HCT116 (cell line): Measurements from ENCODE around the gene HIRA. TPM values are rescaled to one million over a fixed set of nuclear protein-coding genes. Genes with fewer than 3 reads are reported as not detected.

Experiments used
- ATAC-seq: fragments of 200-7000 bp; cut with Tn5 transposase; 2 replicates; pipeline ENCODE4 v1.9.1; 2020; ENCODE audit warnings: mild to moderate bottlenecking, moderate library complexity
- BruUV-seq: library from RNA; stranded (reverse); fragments of 400-500 nt; replicated peaks from 2 replicates; lab custom pipeline; 2021; lab: Mats Ljungman, UMichigan
- CTCF ChIA-PET: fragments of 300-600 bp; sonication (Branson Sonifier 250); formaldehyde crosslinking; loops from one replicate; lab custom pipeline; 2021; ENCODE audit warnings: antibody characterized with exemption; lab: Charles Lee
- POLR2A ChIA-PET: fragments of 300-600, 350-600 bp; sonication (Branson Sonifier 250); formaldehyde crosslinking; loops from one replicate; lab custom pipeline; 2021; ENCODE audit warnings: antibody characterized with exemption; lab: Charles Lee
- RAD21 ChIA-PET, 2 experiments: fragments of 300-600 bp; sonication (Branson Sonifier 250); formaldehyde crosslinking; loops; one replicate each; lab custom pipeline; 2023; ENCODE audit warnings: low total read pairs in 2 of 2; ENCODE audit not compliant: uncharacterized antibody in 2 of 2, unreplicated experiment in 2 of 2, low non-redundant PET in 1 of 2; lab: Charles Lee
- DNase-seq: peaks from one replicate; pipeline ENCODE4 v3.0.0-alpha.2; 2010; ENCODE audit warnings: low read depth, low spot score
- H2AFZ ChIP-seq: fragments of 200-600 bp; shearing (Covaris generic), sonication (generic); 2 replicates; pipeline ENCODE4 v1.6.1; 2017; ENCODE audit warnings: low read depth, mixed run types, mixed read lengths, antibody characterized with exemption, low read length; ENCODE audit not compliant: poor library complexity, severe bottlenecking
- H3K27ac ChIP-seq: 2 replicates; pipeline ENCODE4 v1.5.1; 2012; ENCODE audit warnings: low read depth, low read length
- H3K27me3 ChIP-seq: fragments of 200-600 bp; sonication (generic); 2 replicates; pipeline ENCODE4 v1.6.1; 2016; ENCODE audit warnings: mixed run types, low read length, mixed read lengths; ENCODE audit not compliant: insufficient read depth
- H3K36me3 ChIP-seq, 2 experiments: fragments of 200-500 bp in 1 of 2; fragments of 200-600 bp in 1 of 2; sonication (Bioruptor generic) in 1 of 2; sonication (generic) in 1 of 2; 2 replicates each; pipeline versions ENCODE4 v1.5.1 to v1.6.1; 2014 to 2016; ENCODE audit warnings: low read length in 2 of 2, inconsistent platforms in 1 of 2, mixed read lengths in 1 of 2, mixed run types in 1 of 2; ENCODE audit not compliant: insufficient read depth in 2 of 2, control insufficient read depth in 1 of 2
- H3K4me1 ChIP-seq, 2 experiments: fragments of 200-600 bp in 1 of 2; sonication (generic) in 1 of 2; 2 replicates each; pipeline versions ENCODE4 v1.5.1 to v1.6.1; 2012 to 2017; ENCODE audit warnings: low read length in 2 of 2, inconsistent platforms in 1 of 2, mild to moderate bottlenecking in 1 of 2, mixed read lengths in 1 of 2, mixed run types in 1 of 2, moderate library complexity in 1 of 2; ENCODE audit not compliant: insufficient read depth in 2 of 2, control insufficient read depth in 1 of 2
- H3K4me2 ChIP-seq: fragments of 200-600 bp; sonication (generic); 2 replicates; pipeline ENCODE4 v1.6.1; 2017; ENCODE audit warnings: mixed run types, low read length, mixed read lengths
- H3K4me3 ChIP-seq, 2 experiments: fragments of 200-600 bp in 1 of 2; sonication (generic) in 1 of 2; replicated peaks in 1 of 2; 2 replicates each; pipeline ENCODE4 v1.5.1; 2011 to 2016; ENCODE audit warnings: low read length in 2 of 2, control low read depth in 1 of 2, low read depth in 1 of 2, mild to moderate bottlenecking in 1 of 2, mixed read lengths in 1 of 2, mixed run types in 1 of 2
- H3K79me2 ChIP-seq: fragments of 200-600 bp; sonication (generic); 2 replicates; pipeline ENCODE4 v1.6.1; 2017; ENCODE audit warnings: mild to moderate bottlenecking, mixed run types, low read length, moderate library complexity, mixed read lengths; ENCODE audit not compliant: insufficient read depth
- H3K9ac ChIP-seq: fragments of 200-600 bp; sonication (generic); 2 replicates; pipeline ENCODE4 v1.6.1; 2016; ENCODE audit warnings: low read length, mixed read lengths
- H3K9me2 ChIP-seq: fragments of 200-600 bp; sonication (generic), shearing (Covaris generic); 2 replicates; pipeline ENCODE4 v1.6.1; 2017; ENCODE audit warnings: mixed run types, mild to moderate bottlenecking, moderate library complexity; ENCODE audit not compliant: insufficient read depth
- H3K9me3 ChIP-seq, 2 experiments: fragments of 200-500 bp in 1 of 2; fragments of 200-600 bp in 1 of 2; sonication (Bioruptor generic) in 1 of 2; sonication (generic) in 1 of 2; 2 replicates each; pipeline ENCODE4 v1.6.1; 2014 to 2017; ENCODE audit warnings: low read length in 2 of 2, mixed read lengths in 2 of 2, inconsistent platforms in 1 of 2, low read depth in 1 of 2, mild to moderate bottlenecking in 1 of 2, mixed run types in 1 of 2, moderate library complexity in 1 of 2; ENCODE audit not compliant: control insufficient read depth in 1 of 2, insufficient read depth in 1 of 2
- H4K20me1 ChIP-seq: fragments of 200-600 bp; sonication (generic), shearing (Covaris generic); 2 replicates; pipeline ENCODE4 v1.6.1; 2017; ENCODE audit warnings: mixed run types, mild to moderate bottlenecking, moderate library complexity; ENCODE audit not compliant: insufficient read depth
- ATF3 ChIP-seq: IDR thresholded peaks from 2 replicates; pipeline ENCODE4 v1.6.1; 2012
- CEBPB ChIP-seq: IDR thresholded peaks from 2 replicates; pipeline ENCODE4 v1.6.1; 2012; ENCODE audit warnings: low read depth
- EGR1 ChIP-seq: IDR thresholded peaks from 2 replicates; pipeline ENCODE4 v1.6.1; 2012; ENCODE audit warnings: low read depth
- ELF1 ChIP-seq: IDR thresholded peaks from 2 replicates; pipeline ENCODE4 v1.6.1; 2012; ENCODE audit warnings: low read depth, borderline replicate concordance
- EZH2 ChIP-seq: fragments of 200-600 bp; sonication (generic); IDR thresholded peaks from 2 replicates; pipeline ENCODE4 v1.6.1; 2017; ENCODE audit warnings: antibody characterized with exemption, mixed run types
- EZH2phosphoT487 ChIP-seq: fragments of 200-600 bp; IDR thresholded peaks from 2 replicates; pipeline ENCODE4 v1.6.1; 2018; ENCODE audit warnings: antibody characterized with exemption, borderline replicate concordance
- MAX ChIP-seq: IDR thresholded peaks from 2 replicates; pipeline ENCODE4 v1.6.1; 2012
- POLR2A ChIP-seq: IDR thresholded peaks from 2 replicates; pipeline ENCODE4 v1.7.0; 2011; ENCODE audit warnings: borderline replicate concordance; ENCODE audit not compliant: insufficient read depth, insufficient read length; ENCODE audit errors: extremely low read depth
- POLR2AphosphoS5 ChIP-seq: IDR thresholded peaks from 2 replicates; pipeline ENCODE4 v1.6.1; 2011; ENCODE audit warnings: mild to moderate bottlenecking, low read depth, low read length, moderate library complexity
- RAD21 ChIP-seq: IDR thresholded peaks from 2 replicates; pipeline ENCODE4 v1.6.1; 2012; ENCODE audit warnings: low read depth, mild to moderate bottlenecking
- REST ChIP-seq: IDR thresholded peaks from 2 replicates; pipeline ENCODE4 v1.6.1; 2012; ENCODE audit warnings: low read depth
- SIN3A ChIP-seq: IDR thresholded peaks from 2 replicates; pipeline ENCODE4 v1.6.1; 2012; ENCODE audit warnings: low read depth
- SP1 ChIP-seq: IDR thresholded peaks from 2 replicates; pipeline ENCODE4 v1.6.1; 2012; ENCODE audit warnings: low read depth
- ZBTB33 ChIP-seq: IDR thresholded peaks from 2 replicates; pipeline ENCODE4 v1.6.1; 2011; ENCODE audit warnings: mild to moderate bottlenecking, low read length, moderate library complexity; ENCODE audit not compliant: insufficient replicate concordance; ENCODE audit errors: extremely low read depth
- ZFX ChIP-seq: fragments of 450-650 bp; IDR thresholded peaks from 2 replicates; pipeline ENCODE4 v1.6.1; 2017
- ZNF274 ChIP-seq: fragments of 200-500 bp; sonication (Bioruptor generic); IDR thresholded peaks from 2 replicates; pipeline ENCODE4 v1.6.1; 2014; ENCODE audit warnings: mild to moderate bottlenecking, low read depth, low read length, inconsistent platforms
- intact Hi-C: fragments of 100-400 bp; cut with micrococcal nuclease; formaldehyde crosslinking; loops from 2 replicates; pipeline ENCODE4 v1.10.0; 2022
- total RNA-seq: library from RNA; stranded (reverse); gene quantifications from one replicate; pipeline ENCODE4 v1.2.1, GENCODE V29; 2021; ENCODE audit not compliant: unreplicated experiment

HIRA gene
- total RNA-seq, 1 experiment from 2014 or later: 30.6 TPM

- TF ChIP-seq ATF3 (no peak), CEBPB (no peak), EGR1 (no peak)
Measured at GRCh38 chr22:19350476-19350859, 81.1 kb downstream of the HIRA start (continued).

GRCh38 chr22:19349778-19350475, 81.6 kb downstream of the HIRA start:
- no peak overlapping the region for H3K4me2 ChIP-seq
- H2AFZ ChIP-seq: no peak overlapping the region
- no peak overlapping the region for H3K4me3 ChIP-seq
- no peak overlapping the region for H3K9ac ChIP-seq
- H4K20me1 ChIP-seq: no peaks in the 10 kb centered on the region
- H3K27me3 ChIP-seq: no peaks in the 10 kb centered on the region
- TSS peak; percentile 19 for BruUV-seq
- H3K4me1 ChIP-seq: no peaks in the 10 kb centered on the region
- CTCF ChIA-PET: no interaction called here
- DNase-seq: no peak
- H3K79me2 ChIP-seq: no peaks in the 10 kb centered on the region
- RAD21 ChIA-PET: no interaction called here
- peaks cover 27 to 30% of the 10 kb centered on the region in 2 experiments; a peak in 3 of 4 replicates for H3K36me3 ChIP-seq
- intact Hi-C loops: no loop called here
- H3K9me3 ChIP-seq: no peaks in the 10 kb centered on the region
- H3K9me2 ChIP-seq: no peaks in the 10 kb centered on the region
- no peak for ATAC-seq
- POLR2A ChIA-PET: no interaction called here
- no peak for TF ChIP-seq ELF1
- TF ChIP-seq CEBPB: no peak
- no peak for TF ChIP-seq SP1
- TF ChIP-seq EZH2: no peak
- TF ChIP-seq POLR2A: no peak
- TF ChIP-seq SIN3A: no peak
- TF ChIP-seq RAD21: no peak
- no peak for TF ChIP-seq ZFX
- TF ChIP-seq REST: no peak
- no peak for TF ChIP-seq EZH2phosphoT487
- no peak for TF ChIP-seq ZBTB33
- no peak for TF ChIP-seq MAX
- no peak for TF ChIP-seq POLR2AphosphoS5
- no peak for TF ChIP-seq ZNF274
- no peak overlapping the region for H3K27ac ChIP-seq
